Measurements from ENCODE around the gene PITPNM1.
A peak's percentile ranks its signal among the peaks of the same experiment; 100 is the strongest.

The PITPNM1 gene

DNA sequence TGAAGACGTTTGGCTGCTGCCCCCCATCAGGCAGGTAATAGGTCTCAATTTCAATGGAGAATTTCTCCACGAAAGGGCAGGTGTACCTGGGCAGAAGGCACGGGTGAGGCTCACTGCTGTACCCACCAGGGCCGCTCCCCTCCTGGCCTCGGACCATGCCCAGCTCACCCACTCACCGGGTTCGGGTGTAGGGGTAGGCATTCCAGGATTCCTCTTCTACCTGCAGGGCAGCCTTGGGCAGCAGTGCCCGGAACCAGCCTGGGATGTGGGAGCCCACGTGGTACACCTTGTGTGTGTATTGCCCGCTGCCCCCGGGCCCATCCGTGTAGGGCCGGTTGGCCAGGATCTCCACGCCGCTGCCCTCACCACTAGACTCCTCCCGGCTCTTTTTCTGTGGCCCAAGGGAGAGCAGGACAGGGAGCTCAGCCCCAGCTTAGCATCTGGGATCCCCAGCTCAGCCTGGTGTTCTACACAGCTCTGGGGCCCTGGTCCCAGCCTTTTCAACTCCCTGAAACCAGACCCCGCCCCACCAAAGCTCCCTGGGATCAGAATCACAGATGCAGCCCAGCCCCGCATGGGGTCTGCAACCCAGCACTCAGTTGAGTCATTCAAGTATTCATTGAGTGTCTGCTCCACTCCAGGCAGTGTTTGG lies 2.7 kb downstream of the PITPNM1 start:
- DNase-seq, result no peak

- DNase-seq, result no peak
These were observed 3.3 kb downstream of the PITPNM1 start for GRCh38 chr11:67501854-67502253.

DNA sequence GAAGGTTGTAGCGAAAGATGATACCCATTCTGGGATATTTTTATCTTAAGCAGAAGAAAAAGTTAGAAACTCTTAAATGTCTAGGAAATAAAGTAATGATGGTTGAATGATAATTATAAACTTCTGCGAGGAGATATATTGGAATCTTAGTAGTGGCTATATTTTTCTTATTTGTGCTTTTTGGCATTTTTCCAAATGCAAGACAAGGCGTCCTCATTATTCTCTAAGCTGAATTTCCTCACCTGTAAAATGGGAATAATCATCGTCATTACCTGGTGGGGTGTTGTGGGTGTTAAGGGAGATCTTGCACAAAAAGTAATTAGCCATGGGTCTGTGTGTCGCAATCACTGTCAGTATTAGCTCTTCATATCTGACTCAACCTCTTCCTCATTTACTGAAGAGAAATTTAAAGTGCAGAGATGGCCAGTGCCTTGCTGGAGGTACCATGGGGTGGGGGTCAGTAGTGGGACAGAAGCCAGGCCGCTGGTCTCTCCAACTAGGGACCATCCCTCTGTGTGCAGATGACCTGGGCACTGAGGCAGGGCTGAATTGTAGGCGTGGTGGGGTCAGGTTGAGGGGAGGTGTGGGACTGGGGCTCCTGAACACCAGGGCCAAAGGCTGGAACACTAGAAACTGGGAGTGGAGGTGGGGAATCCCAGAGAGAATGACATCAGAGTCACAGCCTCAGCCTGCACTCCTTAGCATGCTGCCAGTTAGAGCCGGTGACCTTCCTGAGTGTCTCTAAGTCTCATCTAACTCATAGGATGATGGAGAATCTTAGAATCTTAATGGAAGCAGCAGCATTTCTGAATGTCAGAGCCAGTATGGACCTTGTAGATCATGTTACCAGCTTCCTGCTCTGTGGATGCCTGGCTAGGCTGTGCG lies 4.1 kb downstream of the PITPNM1 start:
- DNase-seq, result no peak

GRCh38 chr11:67500484-67500821 lies 4.7 kb downstream of the PITPNM1 start:
- DNase-seq, result no peak

GRCh38 chr11:67499808-67500483 lies 5.2 kb downstream of the PITPNM1 start:
- DNase-seq, result no peak

DNA sequence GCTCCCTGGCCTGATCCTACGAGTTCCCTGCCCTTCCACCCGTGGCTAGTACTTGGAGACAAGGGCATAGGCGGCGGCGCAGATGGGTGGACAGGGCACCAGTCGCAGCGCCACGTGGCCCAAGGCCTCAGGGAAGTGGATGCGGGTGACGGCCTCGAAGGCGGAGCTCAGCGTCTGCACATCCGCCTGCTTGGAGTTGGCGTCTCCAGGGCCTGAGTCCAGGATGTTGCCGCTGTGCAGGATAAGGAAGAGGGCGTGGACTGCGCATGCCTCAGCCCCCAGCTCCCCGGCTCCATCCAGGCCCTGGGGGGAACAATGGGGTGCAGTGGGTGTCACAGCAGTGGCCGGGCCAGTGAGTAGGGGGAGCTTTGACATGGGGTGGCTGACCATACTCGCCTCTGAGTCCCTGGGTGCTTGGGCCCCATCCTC lies 6.6 kb downstream of the PITPNM1 start:
- DNase-seq, result no peak

GRCh38 chr11:67497656-67498291 lies 7.4 kb downstream of the PITPNM1 start:
- DNase-seq, result no peak

- DNase-seq, result no peak
These were observed 9.1 kb downstream of the PITPNM1 start for GRCh38 chr11:67496113-67496512.

DNA sequence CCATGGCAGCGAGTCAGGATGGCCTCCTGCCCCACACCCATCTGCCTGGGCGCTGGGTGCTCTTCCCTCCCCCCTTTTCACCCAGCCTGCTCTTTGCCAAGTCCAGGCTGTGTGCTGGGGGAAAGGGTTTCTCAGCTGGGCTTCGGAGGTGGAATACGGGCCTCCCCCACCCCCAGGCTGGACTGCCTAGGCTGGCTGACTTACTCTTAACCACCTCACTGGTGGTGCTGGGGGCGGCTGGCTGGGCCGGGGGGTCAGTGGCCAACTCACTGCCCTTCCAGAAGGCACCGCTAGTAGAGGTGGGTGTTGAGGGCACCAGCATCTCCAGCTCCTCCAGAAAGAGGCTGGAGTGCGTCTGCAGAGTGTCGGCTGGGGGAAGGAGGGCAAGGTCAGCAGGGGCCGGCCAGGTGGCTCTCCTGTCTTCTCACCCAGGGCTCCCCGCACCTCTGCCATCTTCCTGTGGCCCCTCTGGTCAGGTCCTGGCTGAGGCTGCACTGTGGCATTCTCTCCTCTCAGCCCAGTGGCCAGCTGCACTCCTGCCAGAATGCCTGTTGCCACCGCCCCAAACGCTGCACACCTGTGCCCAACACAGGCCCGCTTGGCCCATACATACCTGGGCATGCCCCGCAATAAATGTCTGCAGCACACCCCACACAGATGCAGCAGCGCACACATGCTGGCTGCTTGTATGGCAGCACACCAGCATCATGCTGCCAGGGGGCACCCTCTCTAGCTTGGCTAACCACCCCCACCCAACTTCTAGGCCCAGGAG lies 9.7 kb downstream of the PITPNM1 start:
- DNase-seq, result no peak

GRCh38 chr11:67494371-67495233 lies 10.6 kb downstream of the PITPNM1 start:
- no peak for DNase-seq

GRCh38 chr11:67493548-67494370 lies 11.4 kb downstream of the PITPNM1 start:
- no peak for DNase-seq

- peak in 1 of 2 donors; percentile 26 for DNase-seq
These were observed 12.2 kb downstream of the PITPNM1 start for GRCh38 chr11:67492801-67493547.

GRCh38 chr11:67492069-67492727 lies 13.0 kb downstream of the PITPNM1 start:
- DNase-seq, result no peak

- DNase-seq, result no peak
These were observed 13.7 kb downstream of the PITPNM1 start for GRCh38 chr11:67491276-67492068.

- DNase-seq, result no peak
These were observed 14.5 kb downstream of the PITPNM1 start for GRCh38 chr11:67490727-67491065.

DNA sequence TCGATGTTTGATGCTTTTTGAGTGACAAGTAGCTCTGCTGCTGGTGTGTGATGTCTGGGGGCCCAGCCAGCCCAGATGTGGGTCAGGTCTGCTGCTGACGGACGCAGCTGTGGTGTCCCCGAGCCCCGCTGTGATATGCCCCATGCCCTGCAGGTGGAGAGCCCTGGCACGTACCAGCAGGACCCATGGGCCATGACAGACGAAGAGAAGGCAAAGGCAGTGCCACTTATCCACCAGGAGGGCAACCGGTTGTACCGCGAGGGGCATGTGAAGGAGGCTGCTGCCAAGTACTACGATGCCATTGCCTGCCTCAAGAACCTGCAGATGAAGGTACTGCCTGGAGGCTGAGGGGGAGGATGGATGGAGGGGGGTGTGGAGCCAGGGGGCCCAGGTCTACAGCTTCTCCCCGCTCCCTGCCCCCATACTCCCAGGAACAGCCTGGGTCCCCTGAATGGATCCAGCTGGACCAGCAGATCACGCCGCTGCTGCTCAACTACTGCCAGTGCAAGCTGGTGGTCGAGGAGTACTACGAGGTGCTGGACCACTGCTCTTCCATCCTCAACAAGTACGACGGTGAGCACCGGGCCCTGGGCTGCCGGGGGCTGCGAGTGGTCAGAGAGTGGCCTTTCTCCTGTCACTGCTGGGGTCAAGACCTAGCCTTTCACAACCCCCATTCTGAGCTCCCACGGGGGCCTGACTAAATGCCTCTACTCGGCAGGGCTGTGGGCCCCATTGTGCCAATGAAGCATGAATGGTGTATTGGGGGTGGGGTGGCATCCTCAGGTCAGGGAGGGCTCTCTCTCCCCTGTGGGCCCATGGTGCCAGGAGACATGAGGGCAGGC lies 15.1 kb downstream of the PITPNM1 start:
- DNase-seq, result no peak

GRCh38 chr11:67489203-67489884 lies 15.8 kb downstream of the PITPNM1 start:
- DNase-seq, result no peak

Measured in CD4-positive, alpha-beta T cell treated with Interleukin-1 beta for 1 hour (primary cell).